Measurements from ENCODE around the gene ZNF774. TPM values are rescaled to one million over a fixed set of nuclear protein-coding genes. Genes with fewer than 3 reads are reported as not detected.

ZNF774 gene
- total RNA-seq, 3 donors from 2014 or later (not counting 1 experiment from before 2014, with no cell fraction given), result 0.34 to 0.70 (median 0.47) TPM

- H3K36me3 ChIP-seq (ENCODE audit: control insufficient read depth, insufficient read depth, low read length), result no peaks in the 10 kb centered on the region
- H3K9me3 ChIP-seq (ENCODE audit: control insufficient read depth, insufficient read depth, low read length), result no peaks in the 10 kb centered on the region
- H3K9me3 Mint-ChIP-seq, result no peaks in the 10 kb centered on the region
- H3K27ac ChIP-seq (ENCODE audit: low read length), result no peak overlapping the region
- H3K4me1 Mint-ChIP-seq, result peaks cover 5 to 16% of the 10 kb centered on the region in 2 donors
- peaks cover 13% of the 10 kb centered on the region for H3K4me1 ChIP-seq (ENCODE audit: control insufficient read depth, insufficient read depth, low read length)
- no peaks in the 10 kb centered on the region for H3K27me3 Mint-ChIP-seq (ENCODE audit: low read depth in 2 of 2)
- no peak overlapping the region for H3K27ac Mint-ChIP-seq
- WGBS (ENCODE audit: insufficient coverage), result 92% methylated on average over 2 of the region's 2 CpGs
- no peak for TF ChIP-seq CTCF (IDR thresholded peaks at IDR 0.05)
- no peak overlapping the region for H3K4me3 ChIP-seq (ENCODE audit: low read length)
- H3K36me3 Mint-ChIP-seq, result no peaks in the 10 kb centered on the region
- ATAC-seq, result no peak
- no peaks in the 10 kb centered on the region for H3K27me3 ChIP-seq (ENCODE audit: control insufficient read depth, insufficient read depth, low read length)
- intact Hi-C loops (cut with micrococcal nuclease), result no loop called here
- DNase-seq, result no peak
- H3K4me3 Mint-ChIP-seq, result no peak overlapping the region
These were observed 2.9 kb downstream of the ZNF774 start for GRCh38 chr15:90354986-90355385.

GRCh38 chr15:90358124-90359033 lies 6.3 kb downstream of the ZNF774 start:
- H3K36me3 Mint-ChIP-seq, result no peaks in the 10 kb centered on the region
- peaks cover 13% of the 10 kb centered on the region for H3K4me1 ChIP-seq (ENCODE audit: control insufficient read depth, insufficient read depth, low read length)
- no peak overlapping the region for H3K4me3 Mint-ChIP-seq
- 93% methylated on average over 7 of the region's 8 CpGs for WGBS (ENCODE audit: insufficient coverage)
- no peak for TF ChIP-seq CTCF (IDR thresholded peaks at IDR 0.05)
- peaks cover 19 to 24% of the 10 kb centered on the region in 2 donors for H3K4me1 Mint-ChIP-seq
- H3K27ac ChIP-seq (ENCODE audit: low read length), result no peak overlapping the region
- DNase-seq (no peak), ATAC-seq (no peak)
- intact Hi-C loops (cut with micrococcal nuclease), result no loop called here
- H3K27ac Mint-ChIP-seq, result no peak overlapping the region
- H3K4me3 ChIP-seq (ENCODE audit: low read length), result no peak overlapping the region
- H3K9me3 ChIP-seq (ENCODE audit: control insufficient read depth, insufficient read depth, low read length), result no peaks in the 10 kb centered on the region
- no peaks in the 10 kb centered on the region for H3K27me3 Mint-ChIP-seq (ENCODE audit: low read depth in 2 of 2)
- no peaks in the 10 kb centered on the region for H3K36me3 ChIP-seq (ENCODE audit: control insufficient read depth, insufficient read depth, low read length)
- no peaks in the 10 kb centered on the region for H3K27me3 ChIP-seq (ENCODE audit: control insufficient read depth, insufficient read depth, low read length)
- H3K9me3 Mint-ChIP-seq, result no peaks in the 10 kb centered on the region

GRCh38 chr15:90360746-90361145 lies 8.7 kb downstream of the ZNF774 start:
- intact Hi-C loops (cut with micrococcal nuclease), result loop anchor here (5.0 kb wide), 3 partner anchors 38 to 77 kb away; no protein-coding TSS in a partner anchor
- Mint-ChIP-seq H3K9me3 (no peaks in the 10 kb centered on the region), H3K4me1 (peaks cover 24 to 28% of the 10 kb centered on the region in 2 donors), H3K36me3 (no peaks in the 10 kb centered on the region), H3K27ac (peak overlapping the region in 1 of 2 donors; percentile 61), H3K27me3 (ENCODE audit: low read depth in 2 of 2) (no peaks in the 10 kb centered on the region), H3K4me3 (no peak overlapping the region)
- WGBS (ENCODE audit: insufficient coverage), result 96% methylated on average over 14 of the region's 14 CpGs
- no peak for TF ChIP-seq CTCF (IDR thresholded peaks at IDR 0.05)
- Histone ChIP-seq H3K4me3 (ENCODE audit: low read length) (no peak overlapping the region), H3K9me3 (ENCODE audit: control insufficient read depth, insufficient read depth, low read length) (no peaks in the 10 kb centered on the region), H3K27me3 (ENCODE audit: control insufficient read depth, insufficient read depth, low read length) (no peaks in the 10 kb centered on the region), H3K36me3 (ENCODE audit: control insufficient read depth, insufficient read depth, low read length) (no peaks in the 10 kb centered on the region), H3K27ac (ENCODE audit: low read length) (no peak overlapping the region), H3K4me1 (ENCODE audit: control insufficient read depth, insufficient read depth, low read length) (peaks cover 13% of the 10 kb centered on the region)
- no peak for DNase-seq
- no peak for ATAC-seq

Measured in natural killer cell (primary cell).